ENCODE data around the gene DDX41.
"Not testable (repeated sequence)": the region's sequence is repeated elsewhere in the genome, so short reads cannot be mapped to it uniquely, and the experiment has no call there.

- not testable (repeated sequence) for TF ChIP-seq CTCF (conservative IDR thresholded peaks at IDR 0.05; ENCODE audit: low read depth, low read length); EZH2 (IDR thresholded peaks at IDR 0.05; ENCODE audit: low read length, unreplicated experiment); EZH2phosphoT487 (IDR thresholded peaks at IDR 0.05; ENCODE audit: borderline replicate concordance, low read length)
These were observed 17.7 kb upstream of the DDX41 start for GRCh38 chr5:177534433-177534832.
